Measurements from ENCODE around the gene RAB36.

RAB36 gene

GRCh38 chr22:23119494-23120414 is 25.5 kb upstream of the RAB36 start:
- TF ChIP-seq SIN3A (IDR thresholded peaks at IDR 0.05; ENCODE audit: borderline replicate concordance, insufficient read depth, low read length): no peak
- TF ChIP-seq TAF1 (IDR thresholded peaks at IDR 0.05; ENCODE audit: borderline replicate concordance, insufficient read depth, low read length): no peak
- no peak for TF ChIP-seq REST (IDR thresholded peaks at IDR 0.05; ENCODE audit: insufficient read depth in 1 of 2, low read depth in 2 of 2, low read length in 2 of 2)
- no peak for TF ChIP-seq FOXP2 (optimal IDR thresholded peaks at IDR 0.05; ENCODE audit: borderline replicate concordance, extremely low read depth, extremely low read length, insufficient read depth)

- no peak for TF ChIP-seq TAF1 (IDR thresholded peaks at IDR 0.05; ENCODE audit: borderline replicate concordance, insufficient read depth, low read length)
- no peak for TF ChIP-seq POLR2AphosphoS5 (IDR thresholded peaks at IDR 0.05; ENCODE audit: low read depth, low read length)
- no peak for TF ChIP-seq REST (IDR thresholded peaks at IDR 0.05; ENCODE audit: insufficient read depth in 1 of 2, low read depth in 2 of 2, low read length in 2 of 2)
- no peak for TF ChIP-seq SIN3A (IDR thresholded peaks at IDR 0.05; ENCODE audit: borderline replicate concordance, insufficient read depth, low read length)
- TF ChIP-seq FOXP2 (optimal IDR thresholded peaks at IDR 0.05; ENCODE audit: borderline replicate concordance, extremely low read depth, extremely low read length, insufficient read depth): no peak
Observed at GRCh38 chr22:23120415-23120899, 24.8 kb upstream of the RAB36 start.

- TF ChIP-seq TAF1 (IDR thresholded peaks at IDR 0.05; ENCODE audit: borderline replicate concordance, insufficient read depth, low read length) (no peak), FOXP2 (optimal IDR thresholded peaks at IDR 0.05; ENCODE audit: borderline replicate concordance, extremely low read depth, extremely low read length, insufficient read depth) (no peak)
Observed at GRCh38 chr22:23121000-23121421, 24.3 kb upstream of the RAB36 start.

GRCh38 chr22:23121424-23121823 is 23.9 kb upstream of the RAB36 start:
- TF ChIP-seq POLR2AphosphoS5 (IDR thresholded peaks at IDR 0.05; ENCODE audit: low read depth, low read length): no peak
- no peak for TF ChIP-seq REST (IDR thresholded peaks at IDR 0.05; ENCODE audit: insufficient read depth in 1 of 2, low read depth in 2 of 2, low read length in 2 of 2)
- TF ChIP-seq SIN3A (IDR thresholded peaks at IDR 0.05; ENCODE audit: borderline replicate concordance, insufficient read depth, low read length): no peak
- no peak for TF ChIP-seq FOXP2 (optimal IDR thresholded peaks at IDR 0.05; ENCODE audit: borderline replicate concordance, extremely low read depth, extremely low read length, insufficient read depth)
- TF ChIP-seq TAF1 (IDR thresholded peaks at IDR 0.05; ENCODE audit: borderline replicate concordance, insufficient read depth, low read length): no peak

GRCh38 chr22:23122216-23122957 is 22.9 kb upstream of the RAB36 start:
- no peak for TF ChIP-seq POLR2AphosphoS5 (IDR thresholded peaks at IDR 0.05; ENCODE audit: low read depth, low read length)
- TF ChIP-seq FOXP2 (optimal IDR thresholded peaks at IDR 0.05; ENCODE audit: borderline replicate concordance, extremely low read depth, extremely low read length, insufficient read depth): no peak
- no peak for TF ChIP-seq REST (IDR thresholded peaks at IDR 0.05; ENCODE audit: insufficient read depth in 1 of 2, low read depth in 2 of 2, low read length in 2 of 2)
- TF ChIP-seq TAF1 (IDR thresholded peaks at IDR 0.05; ENCODE audit: borderline replicate concordance, insufficient read depth, low read length): no peak
- no peak for TF ChIP-seq SIN3A (IDR thresholded peaks at IDR 0.05; ENCODE audit: borderline replicate concordance, insufficient read depth, low read length)

All from PFSK-1 (cell line).